PC-3 (cell line): Measurements from ENCODE around the gene P2RX5. TPM values are rescaled to one million over a fixed set of nuclear protein-coding genes. Genes with fewer than 3 reads are reported as not detected.

Source experiments
- ATAC-seq: fragments of 200-7000 bp; cut with Tn5 transposase; 2 replicates; pipeline ENCODE4 v1.9.1; 2020; ENCODE audit warnings: mild to moderate bottlenecking, moderate library complexity
- BruUV-seq: library from RNA; stranded (reverse); fragments of 400-500 nt; replicated peaks from 2 replicates; lab custom pipeline; 2021; lab: Mats Ljungman, UMichigan
- CTCF ChIA-PET: fragments of 300-600 bp; sonication (Branson Sonifier 250); formaldehyde crosslinking; loops from one replicate; lab custom pipeline; 2022; ENCODE audit warnings: antibody characterized with exemption; lab: Charles Lee
- POLR2A ChIA-PET: fragments of 300-600 bp; sonication (Branson Sonifier 250); formaldehyde crosslinking; loops from one replicate; lab custom pipeline; 2022; ENCODE audit warnings: antibody characterized with exemption; ENCODE audit not compliant: unreplicated experiment; lab: Charles Lee
- DNase-seq: peaks from one replicate; pipeline ENCODE4 v3.0.0-alpha.2; 2015
- H2AFZ ChIP-seq: fragments of 300-600 bp; sonication (generic); 2 replicates; pipeline ENCODE4 v1.6.0; 2016; ENCODE audit warnings: antibody characterized with exemption, low read length
- H3F3A ChIP-seq: fragments of 300-600 bp; sonication (generic); one replicate; pipeline ENCODE4 v1.6.0; 2017; ENCODE audit warnings: antibody characterized with exemption, low read length, control low read depth, mild to moderate bottlenecking; ENCODE audit not compliant: unreplicated experiment
- H3K27ac ChIP-seq: fragments of 300-600 bp; sonication (generic); 2 replicates; pipeline ENCODE4 v1.5.1; 2016; ENCODE audit warnings: mild to moderate bottlenecking, low read length
- H3K27me3 ChIP-seq: fragments of 300-600 bp; sonication (generic); 2 replicates; pipeline ENCODE4 v1.6.1; 2016; ENCODE audit warnings: low read length, mixed read lengths
- H3K36me3 ChIP-seq: fragments of 300-600 bp; sonication (generic); 2 replicates; pipeline ENCODE4 v1.6.1; 2016; ENCODE audit warnings: low read depth, mixed run types, low read length, mixed read lengths
- H3K4me1 ChIP-seq: fragments of 300-600 bp; sonication (generic); 2 replicates; pipeline ENCODE4 v1.5.1; 2016; ENCODE audit warnings: low read length; ENCODE audit not compliant: insufficient read depth
- H3K4me2 ChIP-seq: fragments of 300-600 bp; sonication (generic); 2 replicates; pipeline ENCODE4 v1.6.0; 2016; ENCODE audit warnings: low read length
- H3K4me3 ChIP-seq: fragments of 300-600 bp; sonication (generic); 2 replicates; pipeline ENCODE4 v1.5.1; 2016; ENCODE audit warnings: mild to moderate bottlenecking, low read length, mixed read lengths
- H3K79me2 ChIP-seq: fragments of 300-600 bp; sonication (generic); 2 replicates; pipeline ENCODE4 v1.6.1; 2017; ENCODE audit warnings: low read length, mixed read lengths
- H3K9ac ChIP-seq: fragments of 300-600 bp; sonication (generic); 2 replicates; pipeline ENCODE4 v1.6.0; 2016; ENCODE audit warnings: mild to moderate bottlenecking, low read length
- H3K9me2 ChIP-seq: fragments of 300-600 bp; sonication (generic); replicated peaks from 2 replicates; pipeline ENCODE4 v1.6.1; 2016; ENCODE audit warnings: mixed run types, low read length, mixed read lengths
- H3K9me3 ChIP-seq: fragments of 300-600 bp; sonication (generic); 2 replicates; pipeline ENCODE4 v1.6.1; 2016; ENCODE audit warnings: low read length, mixed read lengths
- H4K20me1 ChIP-seq: fragments of 300-600 bp; sonication (generic); 2 replicates; pipeline ENCODE4 v1.6.1; 2016; ENCODE audit warnings: low read length, mixed read lengths
- EZH2 ChIP-seq: fragments of 300-600 bp; sonication (generic); IDR thresholded peaks from one replicate; pipeline ENCODE4 v1.6.1; 2017; ENCODE audit warnings: antibody characterized with exemption, mild to moderate bottlenecking, low read length; ENCODE audit not compliant: unreplicated experiment
- EZH2phosphoT487 ChIP-seq: fragments of 300-600 bp; sonication (generic); IDR thresholded peaks from 2 replicates; pipeline ENCODE4 v1.6.1; 2018; ENCODE audit warnings: mild to moderate bottlenecking, antibody characterized with exemption, low read length, borderline replicate concordance
- intact Hi-C: fragments of 100-400 bp; cut with micrococcal nuclease; formaldehyde crosslinking; loops from 2 replicates; pipeline ENCODE4 v1.9.0; 2023
- total RNA-seq: library from RNA; depleted of rRNA; stranded (reverse); fragments of >200 nt; gene quantifications from 2 replicates; pipeline ENCODE4 v1.2.3, GENCODE V29; 2014
- TF ChIP-seq, protein P1 (sequence below): fragments of 300-600 bp; sonication (generic); conservative IDR thresholded peaks from 2 replicates; pipeline ENCODE4 v1.5.1; 2017; ENCODE audit warnings: antibody characterized with exemption, low read depth, mild to moderate bottlenecking, low read length

Gene P2RX5
- total RNA-seq, 1 experiment from 2014 or later: 13.0 TPM

DNA sequence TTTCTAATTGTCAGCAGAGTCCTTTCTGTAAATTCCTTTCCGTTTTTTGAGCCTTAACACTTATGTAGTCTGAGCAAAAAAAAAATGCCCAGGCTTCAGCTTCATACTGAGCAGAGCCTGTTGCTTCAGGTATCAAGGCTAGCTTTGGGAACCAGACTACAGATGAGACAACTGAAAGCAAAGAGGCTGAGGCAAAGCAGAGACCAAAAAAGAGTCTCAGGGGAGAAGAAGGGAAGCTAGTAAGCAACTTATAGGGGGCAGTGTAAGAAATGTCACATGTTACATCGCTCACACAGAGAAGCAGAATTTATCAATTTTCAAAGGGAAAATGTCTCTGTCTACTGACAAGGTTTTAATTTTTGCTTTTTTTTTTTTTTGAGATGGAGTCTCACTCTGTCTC is 31.1 kb upstream of the P2RX5 start:
- no peak overlapping the region for H2AFZ ChIP-seq
- no peak overlapping the region for H3K9ac ChIP-seq
- H3K4me1 ChIP-seq: peaks cover 19% of the 10 kb centered on the region
- peaks cover 55% of the 10 kb centered on the region for H3K79me2 ChIP-seq
- ChIA-PET CTCF (no interaction called here), POLR2A (no interaction called here)
- no peak for DNase-seq
- no peak for ATAC-seq
- no peaks in the 10 kb centered on the region for H3K9me2 ChIP-seq
- TF ChIP-seq, protein P1, sequence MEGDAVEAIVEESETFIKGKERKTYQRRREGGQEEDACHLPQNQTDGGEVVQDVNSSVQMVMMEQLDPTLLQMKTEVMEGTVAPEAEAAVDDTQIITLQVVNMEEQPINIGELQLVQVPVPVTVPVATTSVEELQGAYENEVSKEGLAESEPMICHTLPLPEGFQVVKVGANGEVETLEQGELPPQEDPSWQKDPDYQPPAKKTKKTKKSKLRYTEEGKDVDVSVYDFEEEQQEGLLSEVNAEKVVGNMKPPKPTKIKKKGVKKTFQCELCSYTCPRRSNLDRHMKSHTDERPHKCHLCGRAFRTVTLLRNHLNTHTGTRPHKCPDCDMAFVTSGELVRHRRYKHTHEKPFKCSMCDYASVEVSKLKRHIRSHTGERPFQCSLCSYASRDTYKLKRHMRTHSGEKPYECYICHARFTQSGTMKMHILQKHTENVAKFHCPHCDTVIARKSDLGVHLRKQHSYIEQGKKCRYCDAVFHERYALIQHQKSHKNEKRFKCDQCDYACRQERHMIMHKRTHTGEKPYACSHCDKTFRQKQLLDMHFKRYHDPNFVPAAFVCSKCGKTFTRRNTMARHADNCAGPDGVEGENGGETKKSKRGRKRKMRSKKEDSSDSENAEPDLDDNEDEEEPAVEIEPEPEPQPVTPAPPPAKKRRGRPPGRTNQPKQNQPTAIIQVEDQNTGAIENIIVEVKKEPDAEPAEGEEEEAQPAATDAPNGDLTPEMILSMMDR: no peak
- TF ChIP-seq EZH2phosphoT487 (no peak), EZH2 (no peak)
- no peak overlapping the region for H3K4me2 ChIP-seq
- no peaks in the 10 kb centered on the region for H3K27me3 ChIP-seq
- no peaks in the 10 kb centered on the region for H3F3A ChIP-seq
- H3K9me3 ChIP-seq: no peaks in the 10 kb centered on the region
- no peak overlapping the region for H3K4me3 ChIP-seq
- H3K36me3 ChIP-seq: peaks cover 11% of the 10 kb centered on the region; the same call in 1 of the 2 replicates
- intact Hi-C loops: no loop called here
- H4K20me1 ChIP-seq: peaks cover 10% of the 10 kb centered on the region; the same call in 1 of the 2 replicates
- H3K27ac ChIP-seq: no peak overlapping the region
- BruUV-seq: no TSS peak

DNA sequence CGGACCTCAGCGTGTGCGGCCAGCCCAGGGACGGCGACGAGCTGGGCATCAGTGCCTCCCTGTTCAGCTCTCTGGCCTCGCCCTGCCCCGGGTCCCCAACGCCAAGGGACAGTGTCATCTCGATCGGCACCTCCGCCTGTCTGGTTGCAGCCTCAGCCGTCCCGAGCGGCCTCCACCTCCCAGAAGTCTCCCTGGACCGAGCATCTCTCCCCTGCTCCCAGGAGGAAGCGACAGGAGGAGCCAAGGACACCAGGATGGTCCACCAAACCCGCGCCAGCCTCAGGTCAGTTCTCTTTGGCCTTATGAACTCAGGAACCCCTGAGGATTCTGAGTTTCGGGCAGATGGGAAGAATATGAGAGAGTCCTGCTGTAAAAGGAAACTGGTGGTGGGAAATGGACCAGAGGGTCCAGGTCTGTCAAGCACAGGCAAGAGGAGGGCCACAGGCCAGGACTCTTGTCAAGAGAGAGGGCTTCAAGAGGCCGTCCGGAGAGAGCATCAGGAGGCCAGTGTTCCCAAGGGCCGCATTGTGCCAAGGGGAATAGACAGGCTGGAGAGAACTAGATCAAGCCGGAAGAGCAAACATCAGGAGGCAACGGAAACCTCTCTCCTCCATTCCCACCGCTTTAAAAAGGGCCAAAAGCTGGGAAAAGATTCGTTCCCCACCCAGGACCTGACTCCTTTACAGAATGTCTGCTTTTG is 28.6 kb upstream of the P2RX5 start:
- peak overlapping the region; percentile 86 for H2AFZ ChIP-seq
- ChIA-PET CTCF (no interaction called here), POLR2A (no interaction called here)
- DNase-seq: no peak
- BruUV-seq: TSS peak; percentile 44
- peaks cover 55% of the 10 kb centered on the region for H3K79me2 ChIP-seq
- no peaks in the 10 kb centered on the region for H3K27me3 ChIP-seq
- peaks cover 11% of the 10 kb centered on the region; the same call in 1 of the 2 replicates for H3K36me3 ChIP-seq
- H3K4me3 ChIP-seq: peak overlapping the region; percentile 93
- no peaks in the 10 kb centered on the region for H3F3A ChIP-seq
- TF ChIP-seq, protein P1: no peak
- TF ChIP-seq EZH2 (no peak), EZH2phosphoT487 (no peak)
- no peaks in the 10 kb centered on the region for H3K9me3 ChIP-seq
- peaks cover 26% of the 10 kb centered on the region for H3K4me1 ChIP-seq
- ATAC-seq: peak; percentile 17; the same call in 1 of the 2 replicates
- peaks cover 10% of the 10 kb centered on the region; the same call in 1 of the 2 replicates for H4K20me1 ChIP-seq
- H3K27ac ChIP-seq: no peak overlapping the region
- intact Hi-C loops: no loop called here
- no peaks in the 10 kb centered on the region for H3K9me2 ChIP-seq
- peak overlapping the region; percentile 99 for H3K4me2 ChIP-seq
- H3K9ac ChIP-seq: peak overlapping the region; percentile 91
